Hepatocyte (in vitro differentiated cells): ENCODE data around the gene BARX1.

Source experiments
- CTCF ChIP-seq: fragments of 200-600 bp; sonication (generic); IDR thresholded peaks from 2 replicates; pipeline ENCODE4 v1.5.1; 2016; ENCODE audit warnings: antibody characterized with exemption, mild to moderate bottlenecking; ENCODE audit not compliant: poor library complexity
- EZH2phosphoT487 ChIP-seq: fragments of 200-600 bp; sonication (generic); IDR thresholded peaks from one replicate; pipeline ENCODE4 v1.6.1; 2018; ENCODE audit warnings: antibody characterized with exemption, mild to moderate bottlenecking, low read depth, moderate library complexity; ENCODE audit not compliant: unreplicated experiment, severe bottlenecking

DNA sequence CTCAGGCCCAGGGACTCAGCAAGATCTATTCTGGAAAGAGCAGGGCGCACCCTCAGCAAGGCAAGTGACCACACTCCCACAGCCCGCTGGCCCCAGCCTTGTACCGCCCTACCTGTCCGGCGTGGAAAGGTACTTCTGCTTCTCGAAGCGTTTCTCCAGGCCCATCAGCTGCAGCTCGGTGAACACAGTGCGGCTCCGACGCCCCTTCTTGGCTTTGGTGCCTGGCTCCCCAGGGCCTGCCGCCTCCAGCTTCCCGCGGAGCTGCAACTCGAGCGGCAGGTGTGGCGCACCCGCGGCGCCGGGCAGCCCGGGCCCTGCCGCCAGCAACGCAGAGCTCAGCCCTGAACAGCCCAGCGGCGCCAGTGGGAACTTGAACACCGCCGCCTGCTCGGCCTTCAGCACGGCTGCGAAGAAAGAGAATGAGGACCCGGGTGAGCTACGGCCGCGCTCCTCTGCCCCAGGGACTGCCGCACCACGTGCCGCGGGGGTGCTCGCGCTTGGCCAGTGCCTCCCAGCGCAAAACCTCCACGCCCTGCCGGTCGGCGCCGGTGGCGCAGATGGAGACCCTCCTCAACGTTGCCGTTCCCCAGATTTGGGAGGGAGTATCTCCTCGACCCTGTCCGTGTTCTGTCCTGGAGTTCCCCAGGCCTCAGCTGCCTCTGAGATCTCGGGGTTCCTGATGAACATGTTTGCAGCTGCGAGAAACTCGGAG, 2.2 kb downstream of the BARX1 start:
- TF ChIP-seq CTCF (no peak), EZH2phosphoT487 (no peak)
